KMS-11 (cell line): ENCODE measurements around the gene EML1.

ENCODE experiments used
- H2AFZ ChIP-seq: fragments of 200-600 bp; sonication (generic); 2 replicates; pipeline ENCODE4 v1.6.1; 2016; ENCODE audit warnings: antibody characterized with exemption, mixed run types, low read depth
- H3K27ac ChIP-seq: fragments of 200-600 bp; sonication (generic); 2 replicates; pipeline ENCODE4 v1.6.1; 2016; ENCODE audit warnings: mild to moderate bottlenecking, mixed run types
- H3K27me3 ChIP-seq: fragments of 200-600 bp; sonication (generic); 2 replicates; pipeline ENCODE4 v1.6.1; 2017; ENCODE audit warnings: mild to moderate bottlenecking, low read depth, mixed run types, moderate library complexity; ENCODE audit not compliant: insufficient read depth
- H3K36me3 ChIP-seq: fragments of 200-600 bp; sonication (generic); 2 replicates; pipeline ENCODE4 v1.6.1; 2017; ENCODE audit warnings: mild to moderate bottlenecking, mixed run types; ENCODE audit not compliant: insufficient read depth
- H3K4me1 ChIP-seq: fragments of 200-600 bp; sonication (generic); 2 replicates; pipeline ENCODE4 v1.6.1; 2016; ENCODE audit warnings: mild to moderate bottlenecking, low read depth, mixed run types; ENCODE audit not compliant: poor library complexity, severe bottlenecking
- H3K4me2 ChIP-seq: fragments of 200-600 bp; sonication (generic); 2 replicates; pipeline ENCODE4 v1.7.0; 2016; ENCODE audit warnings: mild to moderate bottlenecking, mixed run types
- H3K4me3 ChIP-seq: fragments of 200-600 bp; sonication (generic); IDR thresholded peaks from 2 replicates; pipeline ENCODE4 v1.6.1; 2017; ENCODE audit warnings: low read depth, low read length, mixed read lengths; ENCODE audit not compliant: insufficient read depth
- H3K79me2 ChIP-seq: fragments of 200-600 bp; sonication (generic); 2 replicates; pipeline ENCODE4 v1.6.1; 2016; ENCODE audit warnings: low read depth, mixed run types; ENCODE audit not compliant: insufficient read depth
- H3K9ac ChIP-seq: fragments of 200-600 bp; sonication (generic); 2 replicates; pipeline ENCODE4 v1.6.1; 2016; ENCODE audit warnings: mild to moderate bottlenecking, mixed run types
- H4K20me1 ChIP-seq: fragments of 200-600 bp; sonication (generic); 2 replicates; pipeline ENCODE4 v1.6.1; 2016; ENCODE audit warnings: mild to moderate bottlenecking, mixed run types; ENCODE audit not compliant: insufficient read depth
- CTCF ChIP-seq: fragments of 200-600 bp; sonication (generic); conservative IDR thresholded peaks from 2 replicates; pipeline ENCODE4 v1.6.1; 2017; ENCODE audit warnings: low read depth, mild to moderate bottlenecking, antibody characterized with exemption, low read length, moderate library complexity, mixed read lengths

Gene EML1

GRCh38 chr14:99902925-99903324, 109.7 kb downstream of the EML1 start:
- Histone ChIP-seq H3K4me3 (no peak overlapping the region), H4K20me1 (no peaks in the 10 kb centered on the region), H3K36me3 (no peaks in the 10 kb centered on the region), H3K4me1 (no peaks in the 10 kb centered on the region), H3K27ac (no peak overlapping the region), H3K79me2 (no peaks in the 10 kb centered on the region), H3K9ac (no peak overlapping the region), H2AFZ (no peak overlapping the region), H3K4me2 (no peak overlapping the region), H3K27me3 (no peaks in the 10 kb centered on the region)
- TF ChIP-seq CTCF, result no peak

GRCh38 chr14:99904506-99904905, 111.3 kb downstream of the EML1 start:
- H3K27ac ChIP-seq, result no peak overlapping the region
- H3K4me3 ChIP-seq, result no peak overlapping the region
- H3K4me2 ChIP-seq, result no peak overlapping the region
- no peaks in the 10 kb centered on the region for H4K20me1 ChIP-seq
- TF ChIP-seq CTCF, result no peak
- H3K27me3 ChIP-seq, result no peaks in the 10 kb centered on the region
- H3K36me3 ChIP-seq, result no peaks in the 10 kb centered on the region
- no peak overlapping the region for H3K9ac ChIP-seq
- no peaks in the 10 kb centered on the region for H3K79me2 ChIP-seq
- H3K4me1 ChIP-seq, result no peaks in the 10 kb centered on the region
- H2AFZ ChIP-seq, result no peak overlapping the region

- Histone ChIP-seq H3K79me2 (no peaks in the 10 kb centered on the region), H3K36me3 (no peaks in the 10 kb centered on the region), H3K4me3 (no peak overlapping the region), H3K4me1 (no peaks in the 10 kb centered on the region), H3K27ac (no peak overlapping the region), H4K20me1 (no peaks in the 10 kb centered on the region), H3K27me3 (no peaks in the 10 kb centered on the region), H3K4me2 (no peak overlapping the region), H3K9ac (no peak overlapping the region), H2AFZ (no peak overlapping the region)
- no peak for TF ChIP-seq CTCF
These were observed 111.9 kb downstream of the EML1 start for GRCh38 chr14:99905121-99905520.

- Histone ChIP-seq H4K20me1 (no peaks in the 10 kb centered on the region), H3K4me2 (no peak overlapping the region), H3K4me3 (no peak overlapping the region), H2AFZ (no peak overlapping the region), H3K79me2 (no peaks in the 10 kb centered on the region), H3K36me3 (no peaks in the 10 kb centered on the region), H3K9ac (no peak overlapping the region), H3K4me1 (no peaks in the 10 kb centered on the region), H3K27me3 (no peaks in the 10 kb centered on the region), H3K27ac (no peak overlapping the region)
- TF ChIP-seq CTCF, result no peak
These were observed 114.8 kb downstream of the EML1 start for GRCh38 chr14:99907761-99908652.
